Mucosa of stomach (tissue), 1 donor: Measurements from ENCODE around the gene HOMER2.
A peak's percentile ranks its signal among the peaks of the same experiment; 100 is the strongest.

Source experiments
- H3K27me3 ChIP-seq: one replicate; pipeline ENCODE4 v1.7.0; 2013; ENCODE audit warnings: mild to moderate bottlenecking, low read length; ENCODE audit not compliant: control insufficient read depth, insufficient read depth
- H3K36me3 ChIP-seq: one replicate; pipeline ENCODE4 v1.7.0; 2013; ENCODE audit warnings: low read length; ENCODE audit not compliant: control insufficient read depth, insufficient read depth
- H3K4me1 ChIP-seq: one replicate; pipeline ENCODE4 v1.7.0; 2013; ENCODE audit warnings: mild to moderate bottlenecking, low read length; ENCODE audit not compliant: control insufficient read depth, insufficient read depth
- H3K4me3 ChIP-seq: one replicate; pipeline ENCODE4 v1.7.0; 2013; ENCODE audit warnings: low read length
- H3K9ac ChIP-seq: one replicate; pipeline ENCODE4 v1.7.0; 2013; ENCODE audit warnings: mild to moderate bottlenecking, low read length, moderate library complexity
- H3K9me3 ChIP-seq: one replicate; pipeline ENCODE4 v1.7.0; 2013; ENCODE audit warnings: mild to moderate bottlenecking, low read length, moderate library complexity; ENCODE audit not compliant: control insufficient read depth
- donor health status: Pancreatic carcinoma.

Gene HOMER2

DNA sequence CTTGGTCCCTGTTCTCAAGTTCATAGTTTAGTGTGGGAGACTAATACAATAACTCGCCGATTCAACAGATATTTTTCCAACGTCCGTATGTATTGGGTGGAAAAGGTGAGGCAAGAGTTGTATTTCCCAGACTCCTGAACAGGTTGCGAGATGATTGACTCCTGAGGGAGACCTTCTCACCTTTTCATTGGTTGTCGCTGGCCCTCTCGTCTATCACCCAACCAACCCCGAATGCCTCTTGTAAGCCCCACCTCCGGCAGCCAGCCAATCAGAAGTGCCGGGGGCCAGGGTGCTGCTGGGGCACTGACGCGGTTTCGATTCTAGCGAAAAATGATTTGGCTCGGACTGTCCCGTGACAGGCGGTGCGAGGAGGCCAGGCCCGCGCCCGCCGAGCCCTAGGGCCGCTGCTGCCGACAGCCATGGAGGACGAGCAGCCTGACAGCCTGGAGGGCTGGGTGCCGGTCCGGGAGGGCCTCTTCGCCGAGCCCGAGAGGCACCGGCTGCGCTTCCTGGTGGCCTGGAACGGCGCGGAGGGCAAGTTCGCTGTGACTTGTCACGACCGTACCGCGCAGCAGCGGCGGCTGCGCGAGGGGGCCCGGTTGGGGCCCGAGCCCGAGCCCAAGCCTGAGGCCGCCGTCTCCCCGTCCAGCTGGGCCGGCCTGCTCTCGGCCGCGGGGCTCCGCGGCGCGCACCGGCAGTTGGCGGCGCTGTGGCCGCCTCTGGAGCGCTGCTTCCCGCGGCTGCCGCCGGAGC lies 143.0 kb downstream of the HOMER2 start, which contains the start of gene WHAMM:
WHAMM (plus strand) TSS at position 321 of the 753 bp plus-strand sequence; CDS start at position 420, 99 bp downstream.
- Histone ChIP-seq H3K27me3 (no peaks in the 10 kb centered on the region), H3K36me3 (no peaks in the 10 kb centered on the region), H3K9ac (peak within 1 kb of the TSS; percentile 96), H3K9me3 (no peaks in the 10 kb centered on the region), H3K4me3 (peak within 1 kb of the TSS; percentile 81), H3K4me1 (peaks cover 4% of the 10 kb centered on the region)

DNA sequence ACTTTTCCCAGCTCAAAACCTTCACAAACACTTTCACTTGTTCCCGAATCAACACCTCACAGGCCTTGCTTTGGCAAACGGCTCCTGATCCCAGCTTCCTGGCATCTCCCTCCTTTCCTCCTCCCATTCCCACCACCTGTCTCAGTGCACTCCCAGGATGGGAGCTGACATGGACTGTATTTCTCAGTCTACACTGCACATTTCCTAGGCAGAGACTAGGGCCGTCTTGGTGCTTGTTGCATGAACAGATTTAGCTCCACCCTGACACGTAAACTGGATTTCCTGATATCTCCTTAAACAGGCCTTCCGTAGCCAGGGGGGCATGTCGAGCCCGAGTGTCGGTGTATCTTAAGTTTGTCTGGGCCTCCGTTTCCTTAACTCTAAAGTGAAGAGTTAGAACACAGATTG lies 143.9 kb downstream of the HOMER2 start:
- Histone ChIP-seq H3K4me3 (peak overlapping the region; percentile 5), H3K9ac (peak overlapping the region; percentile 2), H3K4me1 (peaks cover 4% of the 10 kb centered on the region), H3K27me3 (no peaks in the 10 kb centered on the region), H3K36me3 (no peaks in the 10 kb centered on the region), H3K9me3 (no peaks in the 10 kb centered on the region)

DNA sequence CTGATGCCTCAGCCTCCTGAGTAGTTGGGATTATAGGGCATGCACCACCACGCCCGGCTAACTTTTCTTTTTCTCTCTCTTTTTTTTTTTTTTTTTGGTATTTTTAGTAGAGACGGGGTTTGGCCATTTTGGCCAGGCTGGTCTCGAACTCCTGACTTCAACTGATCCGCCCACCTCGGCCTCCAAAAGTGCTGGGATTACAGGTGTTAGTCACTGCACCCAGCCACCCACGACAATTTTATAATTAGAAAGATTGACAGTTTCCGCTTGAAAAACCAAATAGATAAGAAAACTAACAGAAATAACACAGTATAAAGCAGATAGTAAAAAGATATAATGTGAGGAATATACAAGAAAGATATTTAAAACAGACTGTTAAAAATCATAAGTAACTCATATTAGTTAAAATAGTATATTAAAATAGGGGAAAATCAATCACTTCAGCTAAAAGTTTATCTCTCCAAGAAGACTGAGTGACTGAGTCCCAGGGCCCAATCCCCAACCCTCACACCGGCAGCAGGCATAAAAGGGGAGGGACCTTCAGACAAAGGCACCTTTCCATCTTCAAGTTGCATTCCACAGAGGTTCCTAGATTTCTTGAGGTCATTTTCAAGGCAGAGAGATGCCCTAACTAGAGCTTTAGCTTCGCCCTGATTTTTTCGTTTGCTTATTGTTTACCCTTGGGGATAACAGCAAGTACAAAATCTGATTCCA lies 144.4 kb downstream of the HOMER2 start:
- peaks cover 4% of the 10 kb centered on the region for H3K4me1 ChIP-seq
- H3K4me3 ChIP-seq, result no peak overlapping the region
- no peaks in the 10 kb centered on the region for H3K27me3 ChIP-seq
- H3K36me3 ChIP-seq, result no peaks in the 10 kb centered on the region
- no peaks in the 10 kb centered on the region for H3K9me3 ChIP-seq
- H3K9ac ChIP-seq, result no peak overlapping the region

DNA sequence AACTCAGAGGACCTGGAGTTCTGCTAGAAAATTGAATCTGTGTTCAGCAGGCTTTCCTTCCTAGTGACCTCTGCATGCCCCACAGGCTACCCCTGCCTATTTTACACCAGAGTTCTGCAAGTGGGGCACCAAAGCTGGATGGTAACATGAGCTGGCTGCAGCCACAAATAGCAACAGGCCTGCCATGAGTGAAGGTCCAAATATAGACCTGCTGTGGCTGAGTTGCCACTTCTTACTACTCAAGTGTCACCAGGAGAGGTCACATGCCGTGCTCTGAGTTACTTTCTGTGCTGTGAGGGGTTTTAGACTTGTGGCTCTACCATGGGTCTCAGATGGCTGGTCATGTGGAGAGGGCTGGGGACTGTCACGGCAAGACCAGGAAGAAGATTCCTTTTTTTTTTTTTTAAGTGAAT lies 146.5 kb downstream of the HOMER2 start, which contains the start of gene FSD2:
FSD2 (minus strand) TSS at position 76 of the 413 bp plus-strand sequence. CDS start 18,679 bp downstream, outside the sequence.
- H3K27me3 ChIP-seq, result no peaks in the 10 kb centered on the region
- H3K4me3 ChIP-seq, result no peak within 1 kb of the TSS
- no peaks in the 10 kb centered on the region for H3K36me3 ChIP-seq
- H3K9ac ChIP-seq, result no peak within 1 kb of the TSS
- H3K4me1 ChIP-seq, result peaks cover 4% of the 10 kb centered on the region
- no peaks in the 10 kb centered on the region for H3K9me3 ChIP-seq

DNA sequence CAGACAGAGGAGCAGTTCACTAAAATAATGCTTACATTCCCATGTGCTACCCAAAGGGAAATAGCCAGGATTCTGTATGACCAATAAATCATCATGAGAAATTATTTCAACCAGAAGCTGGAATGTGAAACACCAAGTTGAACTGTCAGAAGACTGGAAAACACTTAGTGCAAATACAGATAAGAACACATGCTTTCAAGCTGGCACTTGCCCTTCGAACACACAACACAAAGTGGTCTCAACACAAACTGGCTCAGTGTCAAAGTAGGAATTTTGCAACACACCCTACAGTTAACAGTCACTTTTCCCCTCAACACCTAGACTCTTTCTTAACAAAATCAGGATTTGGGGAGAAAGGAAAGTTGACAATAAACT lies 148.0 kb downstream of the HOMER2 start:
- H3K4me1 ChIP-seq, result peaks cover 4% of the 10 kb centered on the region
- no peak overlapping the region for H3K9ac ChIP-seq
- H3K4me3 ChIP-seq, result no peak overlapping the region
- H3K36me3 ChIP-seq, result no peaks in the 10 kb centered on the region
- H3K27me3 ChIP-seq, result peaks cover 2% of the 10 kb centered on the region
- no peaks in the 10 kb centered on the region for H3K9me3 ChIP-seq

DNA sequence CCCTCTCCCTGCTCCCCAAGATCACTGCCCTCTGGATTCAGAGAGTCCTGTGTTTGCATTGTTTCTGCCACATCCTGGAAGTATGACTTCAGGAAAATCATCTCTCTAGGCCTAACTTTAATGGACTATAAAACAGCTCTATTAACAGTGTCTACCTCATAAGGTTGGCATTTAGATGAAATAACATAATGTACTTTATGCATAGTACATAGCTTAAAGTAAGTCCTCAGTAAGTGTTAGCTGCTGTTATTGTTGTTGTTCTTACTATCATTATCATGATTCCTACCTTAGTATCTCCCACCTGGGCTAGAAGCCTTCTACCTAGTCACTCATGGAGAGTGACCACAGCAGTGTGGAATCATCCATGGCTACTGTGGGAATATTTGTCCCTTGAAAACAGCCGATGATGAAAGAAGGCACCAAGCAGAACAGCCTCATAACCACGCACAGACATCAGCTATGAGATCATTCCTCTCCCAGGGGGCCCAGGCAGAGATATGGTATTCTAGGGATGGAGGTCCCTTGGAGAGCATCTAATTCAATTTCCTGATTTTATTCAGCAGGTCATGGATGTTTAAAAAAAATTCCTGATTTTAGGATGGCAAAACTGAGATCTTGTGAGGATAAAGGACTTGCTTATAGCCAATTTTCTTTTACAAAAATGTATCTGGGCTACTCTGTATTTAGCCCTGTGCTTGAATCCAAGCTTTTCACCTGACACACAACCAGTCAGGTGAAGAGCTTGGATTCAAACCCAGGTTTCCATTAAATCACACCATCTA lies 148.5 kb downstream of the HOMER2 start:
- Histone ChIP-seq H3K9ac (no peak overlapping the region), H3K4me3 (no peak overlapping the region), H3K27me3 (peaks cover 4% of the 10 kb centered on the region), H3K4me1 (peaks cover 4% of the 10 kb centered on the region), H3K9me3 (no peaks in the 10 kb centered on the region), H3K36me3 (no peaks in the 10 kb centered on the region)

DNA sequence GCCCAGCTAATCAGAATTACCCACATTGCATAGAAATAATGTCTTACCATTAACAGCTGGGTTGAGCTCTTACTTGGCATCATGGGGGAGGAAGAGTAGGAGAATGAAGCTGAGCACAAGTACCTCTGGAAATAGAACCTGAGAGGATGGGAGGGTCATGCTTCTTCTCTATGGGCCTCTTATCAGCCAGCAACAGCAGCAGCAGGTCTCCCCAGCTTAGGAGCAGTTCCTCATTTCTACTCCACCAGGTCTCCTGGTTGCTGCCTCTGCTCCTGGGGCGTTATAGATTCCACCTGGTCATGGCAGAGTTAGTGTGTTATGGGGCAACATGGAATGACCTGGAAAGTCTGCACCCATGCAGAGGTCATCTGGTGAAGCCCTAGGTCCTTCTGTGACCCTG lies 150.0 kb downstream of the HOMER2 start:
- Histone ChIP-seq H3K4me1 (no peaks in the 10 kb centered on the region), H3K9ac (no peak overlapping the region), H3K27me3 (peaks cover 4% of the 10 kb centered on the region), H3K4me3 (no peak overlapping the region), H3K36me3 (no peaks in the 10 kb centered on the region), H3K9me3 (no peaks in the 10 kb centered on the region)

DNA sequence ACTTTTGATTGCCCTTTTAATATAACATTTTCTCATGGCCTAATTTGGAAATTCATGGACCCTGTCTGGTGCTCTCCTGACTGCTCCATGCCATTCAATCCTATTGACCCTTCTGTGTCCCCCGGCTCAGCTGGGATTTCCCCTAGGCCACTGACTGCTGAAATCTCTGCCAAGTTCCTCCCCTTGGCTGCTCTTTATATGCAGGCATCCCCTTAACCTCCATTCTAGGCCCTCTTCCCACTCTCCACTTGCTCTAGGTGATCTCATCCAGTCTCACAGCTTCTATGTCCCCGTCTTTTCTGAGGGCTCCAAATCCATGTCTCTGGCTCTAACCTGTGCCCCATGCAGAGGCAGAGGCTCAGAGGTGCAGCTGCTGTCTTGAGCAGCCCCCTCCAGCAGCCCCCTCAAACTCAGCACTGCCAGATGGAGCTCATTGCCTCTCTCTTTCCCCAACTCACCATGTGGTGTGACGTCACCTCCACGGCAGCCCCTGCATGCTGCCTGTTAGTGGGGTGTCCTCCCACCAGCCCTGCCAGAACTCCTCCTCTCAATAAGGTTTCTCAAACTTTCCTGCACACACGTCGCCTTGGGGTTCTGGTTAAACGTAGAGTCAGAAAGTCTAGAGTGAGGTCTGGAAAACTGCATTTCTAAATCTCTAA lies 153.2 kb downstream of the HOMER2 start:
- H3K4me1 ChIP-seq, result no peaks in the 10 kb centered on the region
- no peaks in the 10 kb centered on the region for H3K36me3 ChIP-seq
- no peak overlapping the region for H3K4me3 ChIP-seq
- H3K9ac ChIP-seq, result no peak overlapping the region
- peaks cover 4% of the 10 kb centered on the region for H3K27me3 ChIP-seq
- H3K9me3 ChIP-seq, result no peaks in the 10 kb centered on the region
